ENCODE data around the gene SSH3. TPM values are rescaled to one million over a fixed set of nuclear protein-coding genes. Genes with fewer than 3 reads are reported as not detected.
A peak's percentile ranks its signal among the peaks of the same experiment; 100 is the strongest.

The SSH3 gene
- total RNA-seq, 2 experiments from 2014 or later: 7.4 to 9.1 TPM

- intact Hi-C loops (cut with micrococcal nuclease): no loop called here
- POLR2A ChIA-PET: interaction anchor here (0.7 to 9.3 kb wide), 8 partner anchors 9 to 153 kb away, joined by 3 to 89 read pairs (median 4); partner anchors contain the start of genes GRK2 and SSH3
- Mint-ChIP-seq H3K27ac (peak overlapping the region; percentile 61), H3K4me3 (no peak overlapping the region), H3K36me3 (ENCODE audit: low read depth) (peaks cover 56% of the 10 kb centered on the region), H3K27me3 (no peaks in the 10 kb centered on the region), H3K4me1 (ENCODE audit: low read depth) (peaks cover 37% of the 10 kb centered on the region), H3K9me3 (no peaks in the 10 kb centered on the region)
- ATAC-seq (no peak), DNase-seq (no peak)
- CTCF ChIA-PET: interaction anchor here (1.2 to 2.6 kb wide), 4 partner anchors 11 to 68 kb away, joined by 3 to 11 read pairs (median 5); no protein-coding TSS in a partner anchor
- no peak for TF ChIP-seq CTCF (IDR thresholded peaks at IDR 0.05)
Measured at GRCh38 chr11:67283481-67283963, 19.8 kb upstream of the SSH3 start.

DNA sequence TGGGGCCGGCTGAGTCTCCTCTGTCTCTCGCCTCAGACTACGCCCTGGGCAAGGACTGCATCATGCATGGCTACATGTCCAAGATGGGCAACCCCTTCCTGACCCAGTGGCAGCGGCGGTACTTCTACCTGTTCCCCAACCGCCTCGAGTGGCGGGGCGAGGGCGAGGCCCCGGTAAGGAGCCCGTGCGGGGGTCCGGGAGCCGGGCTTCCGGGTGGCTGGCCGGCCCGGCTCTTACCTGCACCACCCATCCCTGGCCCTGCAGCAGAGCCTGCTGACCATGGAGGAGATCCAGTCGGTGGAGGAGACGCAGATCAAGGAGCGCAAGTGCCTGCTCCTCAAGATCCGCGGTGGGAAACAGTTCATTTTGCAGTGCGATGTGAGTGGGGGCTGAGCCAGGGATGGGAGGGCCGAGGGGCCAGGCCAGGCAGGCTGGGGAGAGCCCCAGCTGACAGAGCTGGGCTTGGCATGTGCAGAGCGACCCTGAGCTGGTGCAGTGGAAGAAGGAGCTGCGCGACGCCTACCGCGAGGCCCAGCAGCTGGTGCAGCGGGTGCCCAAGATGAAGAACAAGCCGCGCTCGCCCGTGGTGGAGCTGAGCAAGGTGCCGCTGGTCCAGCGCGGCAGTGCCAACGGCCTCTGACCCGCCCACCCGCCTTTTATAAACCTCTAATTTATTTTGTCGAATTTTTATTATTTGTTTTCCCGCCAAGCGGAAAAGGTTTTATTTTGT lies 18.4 kb upstream of the SSH3 start:
- POLR2A ChIA-PET: interaction anchor here (0.7 to 9.3 kb wide), 4 partner anchors 8 to 30 kb away, joined by 3 to 89 read pairs (median 4); partner anchors contain the start of gene GRK2
- H3K36me3 Mint-ChIP-seq (ENCODE audit: low read depth): peaks cover 48% of the 10 kb centered on the region
- intact Hi-C loops (cut with micrococcal nuclease): no loop called here
- CTCF ChIA-PET: no interaction called here
- DNase-seq (no peak), ATAC-seq (no peak)
- H3K27ac Mint-ChIP-seq: peak overlapping the region; percentile 61
- H3K4me1 Mint-ChIP-seq (ENCODE audit: low read depth): peaks cover 33% of the 10 kb centered on the region
- no peaks in the 10 kb centered on the region for H3K27me3 Mint-ChIP-seq
- H3K9me3 Mint-ChIP-seq: no peaks in the 10 kb centered on the region
- no peak overlapping the region for H3K4me3 Mint-ChIP-seq
- TF ChIP-seq CTCF (IDR thresholded peaks at IDR 0.05): no peak

- no peak for ATAC-seq
- no peaks in the 10 kb centered on the region for H3K27me3 Mint-ChIP-seq
- H3K9me3 Mint-ChIP-seq: no peaks in the 10 kb centered on the region
- intact Hi-C loops (cut with micrococcal nuclease): no loop called here
- no peak for TF ChIP-seq CTCF (IDR thresholded peaks at IDR 0.05)
- POLR2A ChIA-PET: interaction anchor here (0.7 to 9.2 kb wide), 6 partner anchors 9 to 29 kb away, joined by 3 to 308 read pairs (median 6); partner anchors contain the start of genes GRK2 and SSH3
- peaks cover 46% of the 10 kb centered on the region for H3K36me3 Mint-ChIP-seq (ENCODE audit: low read depth)
- DNase-seq: peak; percentile 46
- peaks cover 40% of the 10 kb centered on the region for H3K4me1 Mint-ChIP-seq (ENCODE audit: low read depth)
- CTCF ChIA-PET: interaction anchor here (3.1 to 4.1 kb wide), 2 partner anchors 10 to 16 kb away, joined by 21 to 55 read pairs; no protein-coding TSS in a partner anchor
- H3K4me3 Mint-ChIP-seq: peak overlapping the region; percentile 72
- H3K27ac Mint-ChIP-seq: peak overlapping the region; percentile 99
Measured at GRCh38 chr11:67285541-67286498, 17.5 kb upstream of the SSH3 start.

DNA sequence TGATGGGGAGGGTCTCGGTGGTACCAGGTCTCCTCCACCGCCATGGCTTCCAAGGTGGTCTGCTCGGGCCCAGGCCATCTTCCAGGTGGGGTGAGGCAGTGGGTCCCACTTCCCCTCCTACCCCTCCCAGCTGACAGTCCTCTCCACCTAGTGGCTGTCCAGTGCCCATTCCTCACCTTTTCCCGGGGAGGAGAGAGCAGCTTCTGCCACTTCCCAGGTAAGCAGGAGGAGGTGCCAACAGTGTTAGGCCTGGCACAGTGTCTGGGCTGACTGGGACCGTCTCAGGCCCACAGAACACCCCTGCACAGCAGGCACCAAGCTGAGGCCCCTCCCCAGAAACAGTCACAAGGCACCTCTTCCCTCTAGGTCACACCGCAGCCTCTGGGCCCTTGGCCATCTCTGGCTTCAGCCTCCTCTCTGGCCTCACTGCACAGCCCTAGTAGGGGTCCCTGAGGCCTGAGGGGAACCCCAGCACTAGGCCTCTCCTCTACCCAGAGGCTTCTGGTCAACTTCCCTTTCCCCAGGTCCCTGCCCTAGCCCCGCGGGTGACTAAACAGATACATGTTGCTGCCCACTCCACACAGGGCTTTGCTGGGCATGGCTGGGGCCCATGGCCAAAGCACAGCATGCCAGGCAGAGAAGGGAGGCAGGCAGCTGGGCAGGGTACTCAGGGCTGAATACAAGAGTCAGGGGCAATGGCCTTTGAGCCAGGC lies 16.6 kb upstream of the SSH3 start:
- no peaks in the 10 kb centered on the region for H3K9me3 Mint-ChIP-seq
- H3K27me3 Mint-ChIP-seq: no peaks in the 10 kb centered on the region
- no peak for DNase-seq
- no peak for ATAC-seq
- H3K4me1 Mint-ChIP-seq (ENCODE audit: low read depth): peaks cover 49% of the 10 kb centered on the region
- CTCF ChIA-PET: interaction anchor here (3.1 to 4.1 kb wide), 2 partner anchors 11 to 17 kb away, joined by 21 to 55 read pairs; no protein-coding TSS in a partner anchor
- POLR2A ChIA-PET: interaction anchor here (0.9 to 9.2 kb wide), 8 partner anchors 10 to 127 kb away, joined by 3 to 308 read pairs (median 13); partner anchors contain the start of genes GRK2 and SSH3
- peak overlapping the region; percentile 72 for H3K4me3 Mint-ChIP-seq
- peak overlapping the region; percentile 99 for H3K27ac Mint-ChIP-seq
- intact Hi-C loops (cut with micrococcal nuclease): no loop called here
- TF ChIP-seq CTCF (IDR thresholded peaks at IDR 0.05): no peak
- peaks cover 51% of the 10 kb centered on the region for H3K36me3 Mint-ChIP-seq (ENCODE audit: low read depth)
